Myocyte (in vitro differentiated cells): ENCODE results near the gene BDH2. TPM values are rescaled to one million over a fixed set of nuclear protein-coding genes. Genes with fewer than 3 reads are reported as not detected.
A peak's percentile ranks its signal among the peaks of the same experiment; 100 is the strongest.

Source experiments
- DNase-seq: peaks from one replicate; pipeline ENCODE4 v3.0.0-alpha.2; 2012; ENCODE audit warnings: low read depth
- polyA plus RNA-seq: library from polyadenylated mRNA; unstranded; fragments of >200 nt; gene quantifications from one replicate; pipeline ENCODE4 v1.2.1, GENCODE V29; 2012; ENCODE audit warnings: missing spikeins
- total RNA-seq: library from RNA; depleted of rRNA; stranded (reverse); fragments of >200 nt; gene quantifications from 2 replicates; pipeline ENCODE4 v1.2.3, GENCODE V29; 2014

BDH2 gene
- 52.0 and 69.8 TPM in 2 replicates for total RNA-seq
- 54.9 TPM for polyA plus RNA-seq

DNA sequence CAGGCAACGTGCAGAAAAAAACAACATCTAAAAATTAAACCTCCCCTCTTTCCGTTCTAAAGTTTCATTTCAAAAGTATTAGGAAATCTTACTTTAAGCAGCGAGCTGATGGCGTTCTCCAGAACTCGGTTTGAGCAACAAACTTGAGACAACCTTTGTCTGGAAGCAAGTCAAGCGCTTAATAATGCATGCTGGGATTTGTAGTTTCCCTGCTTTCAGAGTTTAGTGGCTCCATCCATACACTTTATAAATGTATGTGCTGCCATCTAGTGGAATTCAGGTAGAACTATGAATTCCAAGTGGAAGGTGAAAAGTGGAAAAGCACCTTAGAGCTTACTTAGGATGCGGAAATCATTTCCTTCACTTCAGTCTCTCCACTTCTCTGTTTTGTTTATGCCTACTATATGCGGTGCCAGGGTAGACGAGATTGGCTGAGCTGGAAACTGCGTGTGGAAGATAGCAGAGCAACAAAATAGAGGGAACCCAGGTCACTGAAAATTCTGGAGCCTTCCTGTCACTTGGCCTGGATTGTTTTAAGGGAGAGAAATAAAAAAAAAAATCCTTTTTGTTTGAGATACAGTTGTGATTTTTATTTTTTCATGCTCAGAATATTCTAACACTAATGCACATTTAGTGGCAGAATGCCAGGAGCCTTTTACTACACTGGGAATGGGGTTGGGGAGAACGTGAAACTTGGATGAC, at the start of gene BDH2:
BDH2 (minus strand) TSS at position 144 of the 702 bp plus-strand sequence. CDS start 3,580 bp downstream, outside the sequence.
- DNase-seq, result peak; percentile 94

DNA sequence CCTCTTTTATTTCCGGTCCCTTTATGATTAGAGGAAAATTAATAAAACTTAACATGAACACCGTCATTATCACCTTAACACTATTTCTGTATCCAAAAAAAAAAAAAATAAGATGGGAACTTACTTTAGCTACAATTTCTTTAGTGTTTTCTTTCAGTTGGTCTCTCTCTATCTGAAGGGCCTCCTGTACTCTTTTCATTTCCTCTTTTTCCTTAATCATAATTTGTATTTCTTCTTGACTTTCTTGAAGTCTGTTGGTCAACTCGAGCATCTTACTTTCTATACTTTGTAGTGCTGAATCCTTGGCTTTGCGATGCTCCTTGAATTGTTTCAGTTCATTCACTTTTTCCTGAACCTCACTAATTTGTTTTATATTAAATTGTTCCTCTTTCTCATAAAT, 45.3 kb upstream of the BDH2 start:
- DNase-seq, result no peak

DNA sequence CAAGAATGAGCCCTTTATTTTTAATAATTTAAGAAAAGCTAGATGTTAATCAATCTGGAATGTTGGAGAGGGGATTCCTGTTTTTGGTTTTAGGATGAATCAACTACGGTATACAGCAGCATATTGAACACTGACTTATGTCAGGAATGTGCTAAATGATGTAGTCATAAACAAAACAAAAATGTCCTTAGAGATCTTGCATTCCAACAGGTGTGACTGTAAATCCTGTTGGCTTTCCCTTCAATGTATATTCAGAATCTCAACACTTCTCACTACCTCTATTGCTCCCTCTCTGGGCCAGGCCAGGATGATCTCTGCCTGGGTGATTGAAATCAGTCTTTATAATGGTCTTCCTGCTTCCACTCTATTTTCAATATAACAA, 37.8 kb upstream of the BDH2 start:
- no peak for DNase-seq

DNA sequence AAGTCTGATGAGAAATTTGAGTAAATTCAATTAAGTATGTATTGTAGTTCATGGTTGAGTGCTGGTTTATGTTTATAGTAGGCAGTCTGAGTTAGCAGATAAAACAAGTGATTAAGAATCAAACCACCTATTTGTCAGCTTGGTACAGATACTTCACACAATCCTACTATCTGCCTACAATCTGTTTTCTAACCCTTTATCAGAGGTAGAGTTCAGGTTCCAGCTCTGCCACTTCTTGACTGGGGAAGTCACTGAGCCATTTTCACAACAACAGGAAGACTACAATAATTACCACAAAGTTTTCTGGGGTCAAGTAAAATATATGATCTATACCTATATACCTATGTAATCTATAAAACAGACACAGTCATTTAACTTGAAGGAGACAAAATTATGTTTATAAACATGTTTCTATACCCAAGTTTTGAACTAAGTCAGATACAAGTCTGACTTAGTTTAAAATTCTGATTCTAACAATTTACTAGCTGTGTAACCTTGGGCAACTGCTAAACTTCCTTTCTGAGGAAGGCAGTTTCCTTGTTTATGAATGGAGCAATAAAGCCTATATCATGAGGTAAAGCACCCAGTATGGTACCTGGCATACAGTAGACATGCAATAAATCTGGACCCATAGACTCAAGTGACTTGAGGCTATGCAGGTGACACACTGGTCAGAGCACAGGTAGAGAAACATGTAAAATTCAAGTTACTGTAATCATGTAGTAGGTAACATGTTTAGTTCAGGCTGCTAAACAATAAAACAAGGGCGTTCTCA, 37.2 kb upstream of the BDH2 start:
- DNase-seq, result no peak

DNA sequence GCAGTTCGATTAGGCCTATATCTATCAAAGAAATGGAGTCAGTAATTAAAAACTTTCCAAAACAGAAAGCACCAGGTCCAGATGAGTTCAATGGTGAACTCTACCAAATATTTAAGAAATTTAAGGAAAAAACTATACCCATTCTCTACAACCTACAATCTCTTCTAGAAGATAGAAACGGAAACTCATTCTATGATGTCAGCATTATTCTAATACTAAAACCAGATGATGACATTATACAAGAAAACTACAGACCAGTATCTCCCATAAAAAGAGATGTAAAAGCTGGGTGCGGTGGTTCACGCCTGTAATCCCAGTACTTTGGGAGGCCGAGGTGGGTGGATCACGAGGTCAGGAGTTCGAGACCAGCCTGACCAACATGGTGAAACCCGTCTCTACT, 29.5 kb upstream of the BDH2 start:
- DNase-seq, result no peak

DNA sequence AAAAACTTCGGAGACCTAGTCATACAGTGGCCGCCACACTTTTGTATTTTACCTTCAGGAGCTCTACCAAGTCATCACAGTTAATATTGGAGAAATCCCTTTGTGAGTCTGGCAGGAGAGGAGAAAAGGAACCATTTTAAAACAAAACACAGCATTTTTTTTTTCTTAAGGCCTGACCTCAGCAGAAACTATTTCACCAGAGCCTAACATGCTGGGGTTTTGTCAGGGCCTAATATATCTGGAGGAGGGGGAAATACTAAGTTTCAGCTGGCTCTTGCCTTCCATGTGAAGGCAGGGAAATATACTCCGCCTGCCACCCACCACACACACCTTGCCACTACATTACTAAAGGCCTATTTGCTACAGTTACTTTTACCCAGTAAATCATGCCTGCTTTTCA, 26.5 kb upstream of the BDH2 start:
- no peak for DNase-seq

DNA sequence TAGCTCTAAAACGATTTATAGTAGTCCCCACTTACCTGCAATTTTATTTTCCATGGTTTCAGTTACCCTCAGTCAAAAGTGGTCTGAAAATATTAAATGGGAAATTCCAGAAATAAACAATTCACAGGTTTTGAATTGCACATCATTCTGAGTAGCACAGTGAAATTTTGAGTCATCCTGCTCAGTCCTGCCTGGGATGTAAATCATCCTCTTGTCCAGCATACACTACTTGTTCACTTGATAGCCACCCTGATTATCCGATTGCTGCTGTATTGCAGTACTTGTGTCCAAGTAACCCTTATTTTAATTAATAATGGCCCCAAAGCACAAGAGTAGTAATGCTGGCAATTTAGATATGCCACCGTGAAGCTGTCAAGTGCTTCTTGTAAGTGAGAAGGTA, 23.5 kb upstream of the BDH2 start:
- DNase-seq, result no peak

DNA sequence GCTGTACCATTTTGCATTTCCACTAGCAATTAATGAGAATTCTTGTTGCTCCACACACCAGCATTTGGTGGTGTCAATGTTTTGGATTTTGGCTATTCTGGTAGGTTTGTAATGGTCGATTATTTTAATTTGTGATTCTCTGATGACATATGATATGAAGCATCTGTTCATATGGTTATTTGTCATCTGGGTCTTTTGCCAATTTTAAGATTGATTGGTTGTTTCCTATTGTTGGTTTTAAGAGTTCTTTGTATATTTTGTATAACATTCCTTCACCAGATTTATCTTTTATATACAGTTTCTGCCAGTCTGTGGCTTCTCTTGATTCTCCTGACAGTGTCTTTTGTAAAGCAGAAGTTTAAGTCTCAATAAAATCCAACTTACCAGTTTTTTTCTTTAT, 18.5 kb upstream of the BDH2 start:
- DNase-seq, result no peak

DNA sequence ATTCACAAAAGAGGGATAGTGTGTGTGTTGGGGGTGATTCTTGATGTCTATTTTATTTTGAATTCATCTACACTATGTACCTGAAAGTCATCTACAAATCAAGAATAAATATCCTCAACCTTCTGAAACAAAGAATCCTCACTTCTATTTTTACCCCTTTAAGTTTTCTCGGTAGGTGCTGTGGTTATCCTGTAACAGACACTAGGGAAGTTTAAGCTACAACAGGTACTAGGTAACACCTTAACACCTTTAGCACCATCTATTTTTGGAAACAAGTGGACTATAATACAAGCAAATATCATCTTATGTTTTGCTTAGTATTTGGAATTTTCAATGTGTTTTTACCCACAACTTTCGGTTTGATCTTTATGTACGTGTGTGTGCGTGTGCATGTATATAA, 12.0 kb upstream of the BDH2 start:
- DNase-seq, result no peak

DNA sequence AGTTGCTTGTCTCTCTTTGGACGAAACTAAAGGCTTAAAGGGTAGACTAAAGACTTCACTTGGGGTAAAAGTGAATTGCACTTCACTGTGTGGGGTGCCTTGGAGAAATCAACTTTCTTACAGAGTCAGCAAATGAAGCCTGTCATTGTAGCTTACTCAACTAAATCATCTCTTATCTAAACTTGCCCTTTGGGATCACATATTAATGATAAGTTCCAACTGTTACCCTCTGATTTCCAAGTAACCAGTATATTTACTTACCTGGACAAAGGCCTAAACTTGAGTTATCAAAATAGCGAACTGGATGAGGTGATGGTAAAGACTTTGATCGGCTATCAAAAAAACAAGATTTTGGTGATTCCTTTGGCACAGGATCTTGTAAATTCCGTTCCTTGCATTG, 8.9 kb upstream of the BDH2 start:
- DNase-seq, result no peak

DNA sequence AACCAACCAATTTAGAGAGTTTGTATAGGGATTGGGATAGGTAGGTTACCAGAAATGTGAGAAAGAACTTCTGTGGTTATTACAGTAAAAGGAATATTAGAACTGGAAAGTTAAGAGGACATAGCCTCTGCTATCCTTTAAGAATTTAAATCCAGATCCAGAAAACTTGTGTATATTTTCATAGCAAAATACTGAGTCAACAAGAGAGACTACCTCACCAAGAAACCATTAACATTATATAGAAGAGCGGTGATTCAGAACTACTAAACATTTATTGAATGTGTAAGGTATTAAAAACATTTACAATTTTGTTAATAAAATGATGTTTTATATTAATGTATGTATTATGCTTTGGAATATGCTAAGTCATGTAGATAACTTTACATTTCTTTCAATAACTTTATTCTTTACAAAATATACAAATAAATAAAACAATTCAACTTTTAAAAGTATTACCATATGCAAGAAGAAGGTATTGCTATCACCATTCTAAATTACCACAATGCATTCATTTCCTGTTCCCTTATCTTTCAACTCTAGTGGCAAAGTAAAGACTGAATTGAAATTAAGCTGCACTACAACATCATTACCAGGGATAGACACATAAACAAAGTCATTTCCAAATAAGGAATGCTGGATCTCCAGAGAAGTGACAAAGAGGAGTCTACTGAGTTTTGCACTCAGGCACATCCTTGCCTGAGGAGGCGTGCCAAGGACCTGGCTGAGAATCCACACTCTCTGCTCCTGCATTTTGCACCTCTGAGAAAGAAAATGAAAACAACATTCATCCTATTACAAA, 6.1 kb upstream of the BDH2 start:
- DNase-seq, result no peak

DNA sequence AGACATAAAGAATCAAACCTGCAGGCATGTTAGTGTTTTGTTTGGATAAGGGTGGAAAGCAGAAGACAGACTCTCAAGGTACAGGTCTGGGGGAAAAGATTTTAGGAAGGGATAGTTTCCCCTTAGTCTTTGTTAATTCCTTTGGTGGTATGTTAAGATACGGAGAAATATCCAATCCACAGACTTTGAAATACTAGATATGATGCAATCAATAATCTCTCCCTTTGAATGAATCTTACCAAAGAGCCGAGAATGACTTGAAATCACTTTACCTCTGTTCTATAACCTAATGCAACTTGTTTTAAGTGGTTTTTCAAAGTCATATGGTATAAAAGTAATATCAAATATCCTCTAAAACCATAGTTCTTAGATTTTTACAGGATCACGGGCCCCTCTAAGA, 5.3 kb upstream of the BDH2 start:
- no peak for DNase-seq

DNA sequence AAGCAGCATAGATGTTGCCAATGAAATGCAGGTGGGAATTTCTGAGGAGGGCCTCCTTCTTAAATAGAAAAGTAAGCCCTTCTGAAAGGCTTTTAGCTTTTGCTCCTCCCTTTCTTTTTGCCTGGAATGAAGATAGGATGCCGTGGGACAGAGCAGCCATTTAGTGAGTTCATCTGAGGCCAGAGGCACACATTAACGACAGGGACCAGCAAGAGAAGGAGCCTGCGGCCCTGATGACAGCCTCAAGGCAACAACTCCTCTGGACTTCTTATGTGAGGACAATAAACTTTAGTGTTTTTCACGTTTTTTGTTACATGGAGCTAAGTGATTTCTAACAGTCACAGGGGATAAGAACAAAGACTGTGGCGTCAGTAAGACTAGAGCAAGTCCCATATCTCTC, 1.1 kb upstream of the BDH2 start:
- DNase-seq, result no peak

DNA sequence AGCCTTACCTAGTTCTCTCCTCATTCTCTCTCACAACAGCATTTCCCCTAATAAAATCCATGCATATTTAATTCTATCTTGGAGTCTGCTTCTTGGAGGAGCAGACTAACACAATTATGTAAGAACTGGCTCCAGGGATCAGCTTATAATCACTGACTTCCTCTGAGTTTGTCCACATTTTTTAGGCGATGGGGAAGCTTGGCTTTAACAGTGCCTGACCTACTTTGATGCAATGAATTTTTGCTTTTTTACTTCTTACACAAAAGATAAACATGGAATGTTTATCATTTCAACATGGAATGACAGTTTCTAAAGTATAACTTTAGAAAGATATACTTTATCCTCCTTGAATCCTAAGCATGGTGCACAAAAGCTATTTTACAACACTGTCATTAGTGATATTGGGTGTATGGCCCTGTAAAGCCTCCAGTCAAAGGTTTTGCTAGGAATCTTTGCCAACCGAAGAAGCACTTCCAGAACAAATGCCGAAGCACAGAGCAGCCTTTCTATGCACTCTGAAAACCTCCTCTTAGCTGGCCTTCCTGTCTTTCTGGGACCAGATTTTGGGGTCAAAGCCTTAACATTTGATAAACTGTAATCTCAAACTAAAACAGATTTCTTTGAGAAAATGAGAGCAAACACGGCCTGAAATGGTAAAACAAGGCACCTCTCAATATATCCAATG, 736 bp downstream of the BDH2 start:
- DNase-seq, result peak; percentile 17

DNA sequence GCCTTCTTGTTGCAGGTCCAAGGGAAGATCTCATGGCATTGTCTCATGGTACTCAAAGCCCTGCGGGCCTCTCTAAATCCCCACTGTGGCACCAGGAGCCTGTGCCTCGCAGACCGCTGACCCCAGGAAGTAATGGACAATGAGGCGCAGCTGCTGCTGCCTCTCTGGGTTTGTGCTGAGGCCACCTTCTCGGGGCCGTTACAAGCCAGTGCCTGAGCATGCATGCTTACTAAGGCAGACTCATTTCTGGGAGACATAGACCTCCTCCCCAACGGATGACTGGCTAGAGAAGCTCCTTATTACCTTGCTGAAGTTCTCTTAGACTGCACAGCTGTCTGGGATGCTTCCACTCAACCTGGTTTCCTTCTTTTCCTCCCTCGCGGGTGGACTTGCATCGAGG, 1.3 kb downstream of the BDH2 start:
- peak; percentile 81 for DNase-seq

DNA sequence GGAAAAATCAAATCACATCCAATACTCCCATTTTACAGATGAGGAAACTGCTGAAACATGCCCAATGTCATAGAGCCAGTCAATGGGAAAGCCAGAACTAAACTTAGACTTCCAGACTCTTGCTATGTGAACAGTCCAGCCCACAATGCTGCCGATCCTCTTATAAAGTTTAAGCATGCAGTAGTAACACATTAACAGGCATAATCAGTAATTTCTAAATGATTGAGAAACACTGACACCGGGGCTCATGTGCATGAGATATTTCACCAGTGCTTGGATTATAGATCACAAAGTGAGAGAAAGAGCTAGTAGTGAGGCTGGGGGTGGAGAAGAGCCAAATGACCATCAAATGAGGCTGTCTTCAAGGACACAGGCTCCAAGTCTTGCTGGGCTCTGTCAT, 2.5 kb downstream of the BDH2 start:
- DNase-seq, result no peak

DNA sequence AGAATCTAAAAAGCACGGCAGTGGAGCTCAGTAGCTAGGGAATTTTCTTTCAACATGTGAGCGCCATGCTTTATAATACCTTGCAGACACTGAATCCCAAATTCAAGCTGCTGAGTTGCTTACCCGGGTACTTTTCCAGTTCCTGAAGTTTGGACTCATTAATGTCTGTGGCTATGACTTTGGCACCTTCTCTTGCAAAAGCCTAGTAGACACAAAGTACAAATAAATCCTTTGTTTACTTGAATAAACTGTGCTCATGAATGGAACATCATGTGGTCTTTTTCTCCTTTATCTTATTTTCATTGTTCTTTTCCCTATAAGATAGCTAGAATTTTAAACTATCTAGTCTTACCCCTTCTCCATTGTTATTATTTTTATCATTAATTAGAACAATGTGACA, 4.6 kb downstream of the BDH2 start:
- no peak for DNase-seq

DNA sequence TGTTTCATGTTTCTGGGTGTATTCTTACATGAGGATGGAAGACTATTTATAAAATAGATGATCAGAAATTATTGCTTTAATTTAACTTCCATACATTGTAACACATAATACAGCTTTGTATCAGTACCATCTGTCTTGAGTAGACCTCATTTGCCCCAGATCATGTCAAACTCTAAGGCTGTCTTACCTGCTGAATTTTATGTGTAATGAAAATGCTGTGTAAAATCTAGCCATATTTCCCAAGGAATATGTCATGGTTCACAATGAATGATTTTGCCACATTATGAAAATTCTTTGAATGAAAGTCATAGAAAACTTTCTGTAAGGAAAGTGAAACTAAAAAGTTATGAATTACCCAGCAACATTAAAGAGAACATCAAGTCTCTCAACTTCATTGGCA, 7.4 kb downstream of the BDH2 start:
- DNase-seq, result no peak

DNA sequence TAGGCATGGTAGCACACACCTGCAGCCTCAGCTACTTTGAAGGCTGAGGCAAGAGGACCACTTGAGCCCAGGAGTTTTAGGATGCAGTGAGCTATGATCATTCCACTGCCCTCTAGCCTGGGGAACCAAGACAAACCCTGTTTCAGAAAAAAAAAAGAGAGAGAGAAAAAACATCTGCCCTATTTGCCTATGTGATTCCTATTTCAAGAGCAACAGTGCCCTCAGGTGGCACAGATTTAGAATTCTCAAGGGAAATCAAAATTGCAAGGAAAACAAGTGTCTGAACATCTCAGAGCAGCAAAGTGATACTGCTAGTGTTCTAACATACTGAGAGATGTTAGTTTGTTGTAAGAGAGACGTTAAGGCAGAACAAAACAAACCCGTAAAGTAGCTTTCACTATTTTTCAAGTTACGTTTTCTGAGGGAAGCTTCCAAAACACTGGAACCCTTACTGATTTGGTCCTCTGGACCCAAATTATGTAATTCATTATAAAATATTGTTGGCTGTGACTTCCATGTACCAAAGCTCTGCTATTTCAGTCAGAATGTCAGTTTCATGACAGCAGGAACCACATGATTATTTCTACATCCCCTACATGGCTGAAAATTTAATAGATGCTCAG, 7.9 kb downstream of the BDH2 start:
- DNase-seq, result peak; percentile 56

DNA sequence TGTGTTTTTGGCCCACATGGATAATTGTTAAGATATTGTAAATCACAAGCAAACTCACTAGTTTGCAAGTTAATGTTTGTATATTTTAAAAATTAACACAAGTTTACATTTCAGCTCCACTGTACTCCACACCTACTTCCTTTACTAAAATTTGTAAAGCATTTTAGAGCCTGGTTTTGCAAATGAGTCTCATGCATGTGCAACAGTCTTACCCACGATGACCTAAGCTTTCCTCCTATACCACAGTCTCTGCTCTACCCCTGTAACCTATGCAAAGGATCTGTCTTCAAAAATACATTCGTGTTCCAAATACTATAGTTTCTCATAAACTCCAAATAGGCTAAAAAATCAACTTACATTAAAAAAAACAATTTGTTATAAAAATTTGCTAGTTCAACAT, 10.2 kb downstream of the BDH2 start:
- no peak for DNase-seq

DNA sequence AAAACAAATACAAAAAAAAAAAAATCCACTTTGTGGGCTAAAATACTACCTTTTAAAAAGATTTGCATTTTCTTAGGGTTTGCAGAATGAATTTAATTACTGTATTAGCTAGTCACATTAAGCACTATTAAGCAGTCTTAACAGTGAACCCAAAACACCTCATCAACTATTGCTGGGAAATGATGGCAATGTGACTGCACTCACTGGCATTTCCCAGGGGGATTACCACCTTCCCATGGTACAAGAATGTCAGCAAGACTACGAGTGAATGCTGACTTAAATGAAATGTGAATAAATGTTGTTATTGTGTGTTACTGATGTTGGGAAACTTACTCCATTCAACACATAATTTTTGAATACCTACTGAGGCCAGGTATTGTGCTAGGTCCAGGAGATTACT, 13.1 kb downstream of the BDH2 start:
- no peak for DNase-seq
